GM19397 (cell line): ENCODE measurements around the gene SEPTIN6.
A peak's percentile ranks its signal among the peaks of the same experiment; 100 is the strongest.

Source experiments
- ATAC-seq: cut with Tn5 transposase; IDR thresholded peaks from one replicate; pipeline ENCODE4 v1.9.1; 2021; ENCODE audit warnings: mild to moderate bottlenecking, moderate library complexity; ENCODE audit not compliant: unreplicated experiment

Gene SEPTIN6

GRCh38 chrX:119659522-119659921 is 33.4 kb downstream of the SEPTIN6 start:
- no peak for ATAC-seq

- ATAC-seq = no peak
Observed at GRCh38 chrX:119655125-119655524, 37.8 kb downstream of the SEPTIN6 start.

- no peak for ATAC-seq
Observed at GRCh38 chrX:119654112-119654531, 38.8 kb downstream of the SEPTIN6 start.

GRCh38 chrX:119648421-119648775 is 44.6 kb downstream of the SEPTIN6 start:
- no peak for ATAC-seq

GRCh38 chrX:119647552-119648420 is 45.2 kb downstream of the SEPTIN6 start:
- peak; percentile 92 for ATAC-seq

- ATAC-seq = no peak
Observed at GRCh38 chrX:119647089-119647488, 45.9 kb downstream of the SEPTIN6 start.

- ATAC-seq = no peak
Observed at GRCh38 chrX:119646515-119646914, 46.5 kb downstream of the SEPTIN6 start.

GRCh38 chrX:119643696-119644095 is 49.3 kb downstream of the SEPTIN6 start:
- no peak for ATAC-seq
